ENCODE measurements around the gene PCSK1. TPM values are rescaled to one million over a fixed set of nuclear protein-coding genes. Genes with fewer than 3 reads are reported as not detected.

Gene PCSK1
- total RNA-seq, 1 donor from 2014 or later, result not detected

DNA sequence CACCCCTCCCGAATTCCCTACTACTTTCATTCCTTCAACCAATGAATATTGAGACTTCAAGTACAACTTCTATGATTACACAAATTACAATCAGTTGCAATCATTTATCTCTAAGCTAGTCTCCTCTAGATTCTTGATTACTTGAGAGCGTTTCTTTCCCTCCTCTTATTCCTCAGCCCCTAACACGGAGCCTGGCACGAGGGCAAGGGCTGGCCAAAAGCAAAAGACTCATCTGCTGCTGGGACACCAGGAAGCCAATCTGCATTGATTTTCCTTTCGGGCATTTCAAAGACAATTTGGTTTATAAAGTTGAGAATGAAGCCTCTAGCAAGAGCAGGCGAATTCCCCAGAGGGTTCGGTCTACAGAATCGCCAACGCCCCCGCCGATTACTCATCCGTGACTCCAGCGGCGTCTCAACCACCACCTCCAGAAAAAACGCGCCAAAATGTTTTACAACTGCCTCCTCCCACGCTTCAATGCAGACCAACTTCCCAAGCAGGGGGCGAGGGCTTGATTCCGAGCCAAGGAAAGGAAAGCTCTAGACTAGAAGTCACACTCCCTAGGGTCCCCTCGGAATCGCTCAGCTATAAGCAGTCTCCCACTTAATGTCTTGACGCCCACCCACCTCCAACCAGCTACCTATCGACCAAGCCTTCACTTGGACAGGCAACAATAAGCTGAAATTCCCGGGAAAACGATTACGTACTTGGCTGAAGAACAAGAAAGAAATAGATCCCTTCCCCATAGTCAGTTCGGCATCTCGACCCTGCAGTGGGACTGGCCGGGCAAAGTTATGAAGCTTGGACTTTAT is 1.5 kb downstream of the PCSK1 start:
- H3K4me3 Mint-ChIP-seq, result peak overlapping the region; percentile 35
- TF ChIP-seq, protein P1, sequence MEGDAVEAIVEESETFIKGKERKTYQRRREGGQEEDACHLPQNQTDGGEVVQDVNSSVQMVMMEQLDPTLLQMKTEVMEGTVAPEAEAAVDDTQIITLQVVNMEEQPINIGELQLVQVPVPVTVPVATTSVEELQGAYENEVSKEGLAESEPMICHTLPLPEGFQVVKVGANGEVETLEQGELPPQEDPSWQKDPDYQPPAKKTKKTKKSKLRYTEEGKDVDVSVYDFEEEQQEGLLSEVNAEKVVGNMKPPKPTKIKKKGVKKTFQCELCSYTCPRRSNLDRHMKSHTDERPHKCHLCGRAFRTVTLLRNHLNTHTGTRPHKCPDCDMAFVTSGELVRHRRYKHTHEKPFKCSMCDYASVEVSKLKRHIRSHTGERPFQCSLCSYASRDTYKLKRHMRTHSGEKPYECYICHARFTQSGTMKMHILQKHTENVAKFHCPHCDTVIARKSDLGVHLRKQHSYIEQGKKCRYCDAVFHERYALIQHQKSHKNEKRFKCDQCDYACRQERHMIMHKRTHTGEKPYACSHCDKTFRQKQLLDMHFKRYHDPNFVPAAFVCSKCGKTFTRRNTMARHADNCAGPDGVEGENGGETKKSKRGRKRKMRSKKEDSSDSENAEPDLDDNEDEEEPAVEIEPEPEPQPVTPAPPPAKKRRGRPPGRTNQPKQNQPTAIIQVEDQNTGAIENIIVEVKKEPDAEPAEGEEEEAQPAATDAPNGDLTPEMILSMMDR (IDR thresholded peaks at IDR 0.05), result no peak
- CTCF ChIA-PET, result no interaction called here
- POLR2A ChIA-PET, result no interaction called here
- no peak overlapping the region for H3K27ac Mint-ChIP-seq
- no peaks in the 10 kb centered on the region for H3K9me3 Mint-ChIP-seq
- intact Hi-C loops (cut with micrococcal nuclease), result no loop called here
- H3K27me3 Mint-ChIP-seq, result peaks cover 47% of the 10 kb centered on the region
- H3K36me3 Mint-ChIP-seq (ENCODE audit: low read depth), result no peaks in the 10 kb centered on the region
- H3K4me1 Mint-ChIP-seq, result peaks cover 24% of the 10 kb centered on the region
- DNase-seq, result no peak
- ATAC-seq (ENCODE audit: low read depth), result no peak

DNA sequence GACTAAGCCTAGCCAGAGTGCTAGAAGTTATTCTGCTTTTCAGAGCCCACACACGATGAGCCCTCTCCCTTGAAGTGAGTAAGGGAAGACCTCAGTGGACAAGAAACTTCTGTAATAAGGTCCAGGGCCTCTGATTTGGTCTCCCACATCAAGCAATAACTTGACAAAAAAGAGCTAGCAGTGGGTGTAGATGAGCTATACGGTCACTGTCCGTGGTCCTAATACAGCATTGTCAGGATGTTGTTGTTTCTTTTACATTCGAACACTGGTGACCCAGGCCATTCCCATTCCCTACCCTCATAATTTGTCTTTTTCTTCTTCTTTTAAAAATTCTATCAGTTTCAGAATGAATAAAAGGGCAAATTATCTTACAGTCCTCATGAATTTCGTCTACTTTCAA is 5.2 kb downstream of the PCSK1 start:
- ATAC-seq (ENCODE audit: low read depth), result no peak
- H3K9me3 Mint-ChIP-seq, result no peaks in the 10 kb centered on the region
- no peaks in the 10 kb centered on the region for H3K36me3 Mint-ChIP-seq (ENCODE audit: low read depth)
- H3K27me3 Mint-ChIP-seq, result peaks cover 37% of the 10 kb centered on the region
- intact Hi-C loops (cut with micrococcal nuclease), result no loop called here
- no peak overlapping the region for H3K27ac Mint-ChIP-seq
- ChIA-PET CTCF (no interaction called here), POLR2A (no interaction called here)
- peaks cover 19% of the 10 kb centered on the region for H3K4me1 Mint-ChIP-seq
- H3K4me3 Mint-ChIP-seq, result no peak overlapping the region
- TF ChIP-seq, protein P1 (IDR thresholded peaks at IDR 0.05), result no peak
- no peak for DNase-seq

DNA sequence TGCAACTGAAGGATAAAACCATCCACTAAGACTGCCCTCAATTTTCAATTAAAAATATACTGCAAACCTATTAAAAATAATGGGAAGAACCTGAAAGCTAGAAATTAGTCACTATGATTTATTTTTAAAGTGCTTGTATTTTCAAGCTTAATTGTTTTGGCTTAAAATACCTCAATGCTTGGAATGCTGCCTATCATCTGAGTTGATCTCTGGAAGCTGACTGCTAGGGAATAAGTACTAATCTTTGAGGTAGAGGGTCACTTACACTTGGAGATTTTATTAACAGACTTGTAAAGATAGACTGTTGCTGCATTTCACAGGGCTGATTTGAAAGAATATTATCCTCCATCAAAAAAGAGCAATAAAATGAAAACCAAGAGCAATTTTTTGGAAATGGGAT is 6.2 kb downstream of the PCSK1 start:
- Mint-ChIP-seq H3K4me3 (no peak overlapping the region), H3K4me1 (peaks cover 10% of the 10 kb centered on the region), H3K9me3 (no peaks in the 10 kb centered on the region), H3K27me3 (peaks cover 31% of the 10 kb centered on the region), H3K27ac (no peak overlapping the region), H3K36me3 (ENCODE audit: low read depth) (no peaks in the 10 kb centered on the region)
- TF ChIP-seq, protein P1 (IDR thresholded peaks at IDR 0.05), result no peak
- DNase-seq, result no peak
- no peak for ATAC-seq (ENCODE audit: low read depth)
- intact Hi-C loops (cut with micrococcal nuclease), result no loop called here
- ChIA-PET CTCF (interaction anchor here (0.8 kb wide), 1 partner anchor 8 kb away, joined by 4 read pairs; no protein-coding TSS in a partner anchor), POLR2A (no interaction called here)

DNA sequence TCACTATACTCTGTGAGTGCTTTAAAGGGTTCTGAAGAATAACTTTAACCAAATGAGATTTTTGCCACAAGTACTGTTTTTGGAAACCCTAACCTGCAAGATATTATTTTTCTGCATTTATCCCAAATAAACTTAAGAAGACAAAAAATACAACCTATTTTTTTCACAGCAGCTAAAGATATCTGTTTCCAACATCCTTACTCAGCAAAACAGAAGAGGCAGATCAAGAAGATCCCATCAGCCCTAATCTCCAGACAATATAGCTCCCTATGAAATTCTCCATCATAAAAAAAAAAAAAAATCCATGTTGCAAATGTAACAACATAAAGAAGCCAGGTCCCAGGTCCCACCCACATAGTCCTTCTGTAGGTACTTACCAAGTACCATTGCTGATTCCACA is 7.6 kb downstream of the PCSK1 start:
- intact Hi-C loops (cut with micrococcal nuclease), result no loop called here
- no peaks in the 10 kb centered on the region for H3K4me1 Mint-ChIP-seq
- no peaks in the 10 kb centered on the region for H3K36me3 Mint-ChIP-seq (ENCODE audit: low read depth)
- no peak overlapping the region for H3K27ac Mint-ChIP-seq
- no peaks in the 10 kb centered on the region for H3K9me3 Mint-ChIP-seq
- CTCF ChIA-PET, result no interaction called here
- DNase-seq (no peak), ATAC-seq (ENCODE audit: low read depth) (no peak)
- no peak overlapping the region for H3K4me3 Mint-ChIP-seq
- TF ChIP-seq, protein P1 (IDR thresholded peaks at IDR 0.05), result no peak
- POLR2A ChIA-PET, result no interaction called here
- peaks cover 29% of the 10 kb centered on the region for H3K27me3 Mint-ChIP-seq

DNA sequence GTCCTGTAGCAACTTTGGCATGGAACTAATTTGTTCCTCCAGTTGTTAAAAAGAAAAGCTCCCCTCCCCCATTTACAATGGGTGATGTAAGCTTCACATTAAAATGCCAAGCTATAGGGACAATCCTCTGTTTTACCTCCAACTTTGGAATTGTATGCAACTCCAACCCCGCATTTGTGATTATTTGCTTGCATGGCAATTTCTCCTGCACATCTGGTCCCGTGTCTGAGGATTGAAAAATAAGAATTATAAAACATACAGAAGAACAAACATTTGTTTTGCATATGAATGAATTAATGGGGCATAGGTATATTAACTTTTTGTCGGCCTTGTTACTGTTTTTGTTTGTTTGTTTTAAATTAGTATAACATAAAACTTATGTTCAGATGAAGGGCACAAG is 17.2 kb downstream of the PCSK1 start:
- no peak for ATAC-seq (ENCODE audit: low read depth)
- Mint-ChIP-seq H3K27me3 (peaks cover 5% of the 10 kb centered on the region), H3K36me3 (ENCODE audit: low read depth) (no peaks in the 10 kb centered on the region), H3K27ac (no peak overlapping the region), H3K4me3 (no peak overlapping the region), H3K9me3 (no peaks in the 10 kb centered on the region), H3K4me1 (no peaks in the 10 kb centered on the region)
- no peak for DNase-seq
- TF ChIP-seq, protein P1 (IDR thresholded peaks at IDR 0.05), result no peak
- ChIA-PET POLR2A (no interaction called here), CTCF (no interaction called here)
- intact Hi-C loops (cut with micrococcal nuclease), result no loop called here

Data from activated B cell treated with CpG ODN at 0.5 μM for 24 hours (primary cell).